Testis (tissue), 2 donors: ENCODE data around the gene VWA7.

Experiments
- CTCF ChIP-seq, 3 experiments: fragments of 450-650 bp in 2 of 3; fragments of 200-600 bp in 1 of 3; sonication (generic) in 1 of 3; IDR thresholded peaks; one replicate each; pipeline ENCODE4 v1.5.1; 2016 to 2019; ENCODE audit warnings: antibody characterized with exemption in 3 of 3, mild to moderate bottlenecking in 2 of 3, moderate library complexity in 1 of 3
- POLR2A ChIP-seq: fragments of 450-650 bp; IDR thresholded peaks from one replicate; pipeline ENCODE4 v1.6.1; 2017; ENCODE audit warnings: antibody characterized with exemption, mild to moderate bottlenecking, moderate library complexity

- TF ChIP-seq CTCF (IDR thresholded peaks at IDR 0.05) (no peak), POLR2A (no peak)
Observed at GRCh38 chr6:31805939-31806469, 28.9 kb upstream of the VWA7 start.
